ENCODE measurements around the gene MYO9B. TPM values are rescaled to one million over a fixed set of nuclear protein-coding genes. Genes with fewer than 3 reads are reported as not detected.

Gene MYO9B
- total and polyA plus RNA-seq, 2 of the 13 experiments (the other 11 are each of a cell fraction or from before 2014, with no cell fraction given): 18.0 to 18.3 TPM

DNA sequence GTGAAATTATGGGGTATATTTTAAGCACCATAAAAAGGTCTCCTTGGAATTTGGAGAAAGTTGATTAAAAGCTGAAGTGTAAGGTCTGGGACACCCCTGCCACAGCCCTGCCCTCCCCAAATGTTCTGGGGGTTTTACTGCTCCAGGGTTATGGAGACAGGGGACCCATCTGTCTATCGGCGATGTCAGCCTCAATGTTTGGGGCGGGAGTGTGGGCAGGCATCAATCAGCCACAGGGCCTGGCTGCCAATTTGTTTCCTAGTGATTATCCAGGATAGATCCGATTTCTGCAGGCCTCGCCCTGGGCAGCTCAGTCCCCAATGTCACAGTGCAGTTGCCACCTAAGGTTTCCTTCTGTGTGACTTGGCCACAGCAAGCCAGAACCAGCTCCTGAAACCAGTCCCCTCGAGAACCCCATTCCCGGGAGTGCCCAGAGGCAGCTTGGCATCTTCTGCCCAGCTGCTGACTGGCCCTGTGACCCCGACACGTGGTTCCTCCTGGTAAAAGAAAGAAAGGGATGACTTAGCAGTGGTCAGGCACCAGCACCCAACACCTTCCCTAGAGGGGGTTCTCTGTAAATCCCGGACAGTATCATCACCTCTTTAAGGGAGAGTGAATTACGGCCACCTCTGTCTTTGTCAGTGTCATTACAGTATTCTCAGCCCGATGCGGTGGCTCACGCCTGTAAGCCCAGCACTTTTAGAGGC lies 41.6 kb downstream of the MYO9B start:
- H2AFZ ChIP-seq (ENCODE audit: low read length): no peak overlapping the region
- FAIRE-seq (no peak), DNase-seq (ENCODE audit: low spot score) (no peak), ATAC-seq (no peak)
- in situ Hi-C loops (cut with HindIII; ENCODE audit: extremely low pct_ligation_motif_present, low pct_unique_long_range_greater_than_20kb) (no loop called here), intact Hi-C loops (cut with micrococcal nuclease; ENCODE audit: unreplicated experiment) (no loop called here)
- no peak overlapping the region for H3K27ac ChIP-seq (ENCODE audit: extremely low read length, insufficient read depth, low read length)
- no peaks in the 10 kb centered on the region for H3K79me2 ChIP-seq (ENCODE audit: insufficient read depth, low read length)
- H3K9ac ChIP-seq (ENCODE audit: insufficient read depth, low read depth, low read length): no peak overlapping the region
- ChIA-PET POLR2A (no interaction called here), CTCF (ENCODE audit: low intra/inter-chr PET ratio, low total read pairs) (no interaction called here)
- no peaks in the 10 kb centered on the region for H3K9me3 ChIP-seq (ENCODE audit: low read length)
- H3K27me3 ChIP-seq (ENCODE audit: control insufficient read depth in 1 of 2, insufficient read depth in 2 of 2, low read length in 2 of 2): no peaks in the 10 kb centered on the region
- H3K4me3 ChIP-seq (replicated peaks in 1 of 3; ENCODE audit: insufficient read depth in 1 of 3, low read depth in 2 of 3, low read length in 3 of 3): no peak overlapping the region
- 99% methylated on average over 8 of the region's 14 CpGs for WGBS (ENCODE audit: low lambda C conversion rate)
- H4K20me1 ChIP-seq (ENCODE audit: insufficient read depth, low read length): no peaks in the 10 kb centered on the region
- TF ChIP-seq BORCS8-MEF2B (CRISPR knock-in tag; IDR thresholded peaks at IDR 0.05): no peak
- TF ChIP-seq TAF1 (CRISPR knock-in tag; IDR thresholded peaks at IDR 0.05): no peak
- TF ChIP-seq ERF (CRISPR knock-in tag; IDR thresholded peaks at IDR 0.05): no peak
- TF ChIP-seq SSRP1 (CRISPR knock-in tag; IDR thresholded peaks at IDR 0.05): no peak
- no peak for TF ChIP-seq KDM2A (CRISPR knock-in tag; IDR thresholded peaks at IDR 0.05; ENCODE audit: borderline replicate concordance, low read depth)
- no peak for TF ChIP-seq ZNF253 (CRISPR knock-in tag; IDR thresholded peaks at IDR 0.05; ENCODE audit: borderline replicate concordance)
- BruUV-seq (replicated peaks): no TSS peak
- H3K4me1 ChIP-seq (ENCODE audit: insufficient read depth, low read length): peaks cover 9% of the 10 kb centered on the region; the same call in 1 of the 2 replicates
- H3K36me3 ChIP-seq (replicated peaks in 1 of 2; ENCODE audit: control insufficient read depth in 1 of 2, insufficient read depth in 2 of 2, low read length in 2 of 2): peaks cover 2 to 3% of the 10 kb centered on the region in 2 experiments; a peak in 4 of 5 replicates
- H3K4me2 ChIP-seq (ENCODE audit: low read depth, low read length): no peak overlapping the region

DNA sequence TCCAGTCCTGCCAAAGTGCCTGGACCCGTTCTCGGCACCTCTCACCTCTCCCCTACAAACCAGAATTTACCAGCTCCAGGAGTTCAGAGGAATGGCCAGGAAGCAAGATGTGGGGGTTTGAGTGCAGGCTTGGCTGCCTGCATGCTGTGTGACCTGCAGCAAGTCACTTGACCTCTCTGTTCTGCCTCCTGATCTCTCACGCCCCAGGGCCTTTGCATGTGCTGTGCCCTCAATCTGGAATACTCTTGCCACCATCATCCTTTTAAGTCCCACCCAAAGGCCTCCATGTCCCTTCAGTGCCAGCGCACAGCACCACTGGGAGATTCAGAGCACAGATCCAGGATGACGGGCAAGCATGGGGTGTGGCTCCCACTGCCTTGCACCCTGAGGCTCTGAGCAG lies 43.4 kb downstream of the MYO9B start:
- no peaks in the 10 kb centered on the region for H4K20me1 ChIP-seq (ENCODE audit: insufficient read depth, low read length)
- H3K4me1 ChIP-seq (ENCODE audit: insufficient read depth, low read length): no peaks in the 10 kb centered on the region
- peaks cover 2 to 3% of the 10 kb centered on the region in 2 experiments; a peak in 3 of 5 replicates for H3K36me3 ChIP-seq (replicated peaks in 1 of 2; ENCODE audit: control insufficient read depth in 1 of 2, insufficient read depth in 2 of 2, low read length in 2 of 2)
- POLR2A ChIA-PET: no interaction called here
- H3K27me3 ChIP-seq (ENCODE audit: control insufficient read depth in 1 of 2, insufficient read depth in 2 of 2, low read length in 2 of 2): no peaks in the 10 kb centered on the region
- CTCF ChIA-PET (ENCODE audit: low intra/inter-chr PET ratio, low total read pairs): no interaction called here
- DNase-seq (ENCODE audit: low spot score) (no peak), FAIRE-seq (no peak), ATAC-seq (no peak)
- no peak overlapping the region for H3K4me3 ChIP-seq (replicated peaks in 1 of 3; ENCODE audit: insufficient read depth in 1 of 3, low read depth in 2 of 3, low read length in 3 of 3)
- no peak overlapping the region for H3K4me2 ChIP-seq (ENCODE audit: low read depth, low read length)
- in situ Hi-C loops (cut with HindIII; ENCODE audit: extremely low pct_ligation_motif_present, low pct_unique_long_range_greater_than_20kb): no loop called here
- H3K79me2 ChIP-seq (ENCODE audit: insufficient read depth, low read length): no peaks in the 10 kb centered on the region
- H3K9me3 ChIP-seq (ENCODE audit: low read length): no peaks in the 10 kb centered on the region
- no peak overlapping the region for H3K27ac ChIP-seq (ENCODE audit: extremely low read length, insufficient read depth, low read length)
- BruUV-seq (replicated peaks): no TSS peak
- no peak overlapping the region for H2AFZ ChIP-seq (ENCODE audit: low read length)
- intact Hi-C loops (cut with micrococcal nuclease; ENCODE audit: unreplicated experiment): no loop called here
- TF ChIP-seq ZNF768 (CRISPR knock-in tag; IDR thresholded peaks at IDR 0.05) (peak; percentile 99), TP53 (CRISPR knock-in tag; conservative IDR thresholded peaks at IDR 0.05) (no peak), ZMYM3 (CRISPR knock-in tag; IDR thresholded peaks at IDR 0.05) (peak; percentile 80; the same call in 1 of the 2 replicates), ZFP36 (IDR thresholded peaks at IDR 0.05; ENCODE audit: borderline replicate concordance, low read depth, low read length, partially characterized antibody) (peak; percentile 34)
- H3K9ac ChIP-seq (ENCODE audit: insufficient read depth, low read depth, low read length): no peak overlapping the region
- 90% methylated on average over 4 of the region's 5 CpGs for WGBS (ENCODE audit: low lambda C conversion rate)
